Colonic mucosa (tissue), 4 donors: ENCODE measurements around the gene CRIP2. TPM values are rescaled to one million over a fixed set of nuclear protein-coding genes. Genes with fewer than 3 reads are reported as not detected.

Experiments used
- DNase-seq: peaks from one replicate; pipeline ENCODE4 v3.0.0-alpha.2; 2020
- H3K27ac ChIP-seq: fragments of 200-600 bp; one replicate; pipeline ENCODE4 v1.8.0; 2021
- H3K27me3 ChIP-seq: fragments of 200-600 bp; one replicate; pipeline ENCODE4 v1.8.0; 2021
- H3K36me3 ChIP-seq: fragments of 200-600 bp; one replicate; pipeline ENCODE4 v1.8.0; 2021
- H3K4me1 ChIP-seq: fragments of 200-600 bp; one replicate; pipeline ENCODE4 v1.8.0; 2021; ENCODE audit warnings: mild to moderate bottlenecking
- H3K4me3 ChIP-seq: fragments of 200-600 bp; one replicate; pipeline ENCODE4 v1.8.0; 2021
- H3K9ac ChIP-seq, 2 donors: one replicate each; pipeline ENCODE4 v1.7.0; 2013; ENCODE audit warnings: control low read depth in 2 of 2, low read depth in 2 of 2, low read length in 2 of 2
- H3K9me3 ChIP-seq: fragments of 200-600 bp; one replicate; pipeline ENCODE4 v1.8.0; 2021
- CTCF ChIP-seq: fragments of 200-600 bp; IDR thresholded peaks from one replicate; pipeline ENCODE4 v1.8.0; 2022; ENCODE audit warnings: antibody characterized with exemption, mild to moderate bottlenecking
- intact Hi-C: fragments of 100-400 bp; cut with DNase I; formaldehyde crosslinking; loops from one replicate; pipeline ENCODE4 v1.14.1; 2022
- total RNA-seq, 2 donors: library from RNA; stranded (reverse); fragmentation: NEBNext Ultra II Directional in 1 of 2; extraction: Animal tissue kit (Norgen Biotek cat#: 25700) in 1 of 2; gene quantifications; one replicate each; pipeline ENCODE4 v1.2.1, GENCODE V29; 2021
- donor health status: healthy.
- donor health status: DM: no; HTN: no; CAD: no.
- donor health status: DM: no; HTN: no; CAD: no.

The CRIP2 gene
- total RNA-seq, 2 donors from 2014 or later, result 11.3 to 20.3 TPM

GRCh38 chr14:105465209-105466031 is 9.2 kb upstream of the CRIP2 start:
- Histone ChIP-seq H3K27ac (no peak overlapping the region), H3K9me3 (no peaks in the 10 kb centered on the region), H3K4me1 (no peaks in the 10 kb centered on the region), H3K36me3 (no peaks in the 10 kb centered on the region), H3K9ac (no peak overlapping the region), H3K4me3 (no peak overlapping the region), H3K27me3 (no peaks in the 10 kb centered on the region)
- TF ChIP-seq CTCF, result no peak
- intact Hi-C loops, result no loop called here
- DNase-seq, result no peak

- intact Hi-C loops, result no loop called here
- DNase-seq, result no peak
- Histone ChIP-seq H3K27ac (no peak overlapping the region), H3K9me3 (no peaks in the 10 kb centered on the region), H3K9ac (no peak overlapping the region), H3K27me3 (no peaks in the 10 kb centered on the region), H3K4me3 (no peak overlapping the region), H3K4me1 (no peaks in the 10 kb centered on the region), H3K36me3 (no peaks in the 10 kb centered on the region)
- TF ChIP-seq CTCF, result no peak
Observed at GRCh38 chr14:105466531-105467248, 7.9 kb upstream of the CRIP2 start.

- intact Hi-C loops, result no loop called here
- no peaks in the 10 kb centered on the region for H3K36me3 ChIP-seq
Observed at GRCh38 chr14:105467249-105467941, 7.2 kb upstream of the CRIP2 start.

DNA sequence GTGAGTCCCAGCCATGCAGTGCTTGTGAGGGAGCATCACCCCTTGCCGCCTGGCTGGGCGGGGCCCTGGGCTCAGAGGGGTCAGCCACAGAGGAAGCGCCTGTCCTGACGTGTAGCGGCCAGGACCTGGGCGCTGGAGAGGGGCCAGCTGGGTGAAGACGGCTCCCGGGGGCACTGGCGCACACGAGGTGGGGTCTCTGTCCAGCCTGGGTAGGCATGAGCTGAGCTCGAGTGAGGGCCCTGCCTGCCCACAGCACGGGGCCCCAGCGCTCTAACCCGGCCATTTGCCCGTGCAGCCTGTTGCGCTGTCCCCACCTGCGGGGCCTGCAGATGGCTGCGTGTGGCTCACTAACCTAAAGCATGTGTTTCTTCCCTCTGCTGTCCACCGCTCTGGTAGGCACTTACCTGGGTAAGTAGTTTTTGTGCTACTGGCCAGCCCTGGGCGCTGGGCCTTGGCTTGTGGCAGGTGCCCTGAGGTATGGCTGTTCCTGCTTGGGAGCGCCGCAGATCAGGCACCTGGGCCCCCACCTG is 6.6 kb upstream of the CRIP2 start:
- Histone ChIP-seq H3K9me3 (no peaks in the 10 kb centered on the region), H3K27ac (no peak overlapping the region), H3K27me3 (no peaks in the 10 kb centered on the region), H3K4me3 (no peak overlapping the region), H3K36me3 (no peaks in the 10 kb centered on the region), H3K9ac (no peak overlapping the region), H3K4me1 (no peaks in the 10 kb centered on the region)
- intact Hi-C loops, result no loop called here
- no peak for DNase-seq
- TF ChIP-seq CTCF, result no peak

More at GRCh38 chr14:105467249-105467941, 7.2 kb upstream of the CRIP2 start:
- no peak overlapping the region for H3K4me3 ChIP-seq
- no peak overlapping the region for H3K9ac ChIP-seq
- no peaks in the 10 kb centered on the region for H3K9me3 ChIP-seq
- H3K27me3 ChIP-seq, result no peaks in the 10 kb centered on the region
- H3K4me1 ChIP-seq, result no peaks in the 10 kb centered on the region
- no peak for TF ChIP-seq CTCF
- DNase-seq, result no peak
- no peak overlapping the region for H3K27ac ChIP-seq

GRCh38 chr14:105468621-105469241 is 5.9 kb upstream of the CRIP2 start:
- H3K9me3 ChIP-seq, result no peaks in the 10 kb centered on the region
- H3K4me3 ChIP-seq, result no peak overlapping the region
- no peak for TF ChIP-seq CTCF
- H3K27ac ChIP-seq, result no peak overlapping the region
- peaks cover 5% of the 10 kb centered on the region for H3K4me1 ChIP-seq
- intact Hi-C loops, result no loop called here
- H3K27me3 ChIP-seq, result peaks cover 4% of the 10 kb centered on the region
- no peak for DNase-seq
- no peak overlapping the region for H3K9ac ChIP-seq
- no peaks in the 10 kb centered on the region for H3K36me3 ChIP-seq
